ENCODE data around the gene KCNB1. TPM values are rescaled to one million over a fixed set of nuclear protein-coding genes. Genes with fewer than 3 reads are reported as not detected.

KCNB1 gene
- total RNA-seq, 1 donor from 2014 or later = 0.98 TPM

DNA sequence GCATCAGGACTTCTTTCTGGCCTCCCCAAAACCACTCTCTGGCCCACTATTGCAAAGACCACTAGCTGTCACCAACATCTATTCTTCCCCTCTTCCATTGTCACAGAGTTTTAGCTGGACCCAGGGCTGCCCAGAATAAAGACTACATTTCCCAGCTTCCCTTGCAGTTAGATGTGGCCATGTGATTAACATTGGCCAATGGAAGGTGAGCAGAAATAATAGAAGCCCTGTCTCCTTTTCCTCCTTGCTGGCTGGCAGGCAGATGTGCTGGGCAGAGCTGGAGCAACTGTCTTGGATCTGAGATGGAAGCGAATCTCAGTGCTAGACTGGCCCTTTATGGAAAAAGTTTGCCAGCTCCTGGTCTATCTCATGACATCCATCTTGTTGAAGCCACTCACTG lies 97.0 kb downstream of the KCNB1 start:
- H3K9me3 Mint-ChIP-seq (ENCODE audit: low read depth) = no peaks in the 10 kb centered on the region
- no peak for DNase-seq (ENCODE audit: low spot score, unreplicated experiment)
- no peaks in the 10 kb centered on the region for H3K4me1 Mint-ChIP-seq (ENCODE audit: low read depth)
- H3K4me3 Mint-ChIP-seq (ENCODE audit: low read depth) = no peak overlapping the region
- H3K36me3 Mint-ChIP-seq (ENCODE audit: insufficient read depth) = no peaks in the 10 kb centered on the region
- TF ChIP-seq, protein P1, sequence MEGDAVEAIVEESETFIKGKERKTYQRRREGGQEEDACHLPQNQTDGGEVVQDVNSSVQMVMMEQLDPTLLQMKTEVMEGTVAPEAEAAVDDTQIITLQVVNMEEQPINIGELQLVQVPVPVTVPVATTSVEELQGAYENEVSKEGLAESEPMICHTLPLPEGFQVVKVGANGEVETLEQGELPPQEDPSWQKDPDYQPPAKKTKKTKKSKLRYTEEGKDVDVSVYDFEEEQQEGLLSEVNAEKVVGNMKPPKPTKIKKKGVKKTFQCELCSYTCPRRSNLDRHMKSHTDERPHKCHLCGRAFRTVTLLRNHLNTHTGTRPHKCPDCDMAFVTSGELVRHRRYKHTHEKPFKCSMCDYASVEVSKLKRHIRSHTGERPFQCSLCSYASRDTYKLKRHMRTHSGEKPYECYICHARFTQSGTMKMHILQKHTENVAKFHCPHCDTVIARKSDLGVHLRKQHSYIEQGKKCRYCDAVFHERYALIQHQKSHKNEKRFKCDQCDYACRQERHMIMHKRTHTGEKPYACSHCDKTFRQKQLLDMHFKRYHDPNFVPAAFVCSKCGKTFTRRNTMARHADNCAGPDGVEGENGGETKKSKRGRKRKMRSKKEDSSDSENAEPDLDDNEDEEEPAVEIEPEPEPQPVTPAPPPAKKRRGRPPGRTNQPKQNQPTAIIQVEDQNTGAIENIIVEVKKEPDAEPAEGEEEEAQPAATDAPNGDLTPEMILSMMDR (IDR thresholded peaks at IDR 0.05; ENCODE audit: unreplicated experiment) = no peak
- no peak overlapping the region for H3K27ac Mint-ChIP-seq
- H3K27me3 Mint-ChIP-seq = peaks cover 19% of the 10 kb centered on the region

DNA sequence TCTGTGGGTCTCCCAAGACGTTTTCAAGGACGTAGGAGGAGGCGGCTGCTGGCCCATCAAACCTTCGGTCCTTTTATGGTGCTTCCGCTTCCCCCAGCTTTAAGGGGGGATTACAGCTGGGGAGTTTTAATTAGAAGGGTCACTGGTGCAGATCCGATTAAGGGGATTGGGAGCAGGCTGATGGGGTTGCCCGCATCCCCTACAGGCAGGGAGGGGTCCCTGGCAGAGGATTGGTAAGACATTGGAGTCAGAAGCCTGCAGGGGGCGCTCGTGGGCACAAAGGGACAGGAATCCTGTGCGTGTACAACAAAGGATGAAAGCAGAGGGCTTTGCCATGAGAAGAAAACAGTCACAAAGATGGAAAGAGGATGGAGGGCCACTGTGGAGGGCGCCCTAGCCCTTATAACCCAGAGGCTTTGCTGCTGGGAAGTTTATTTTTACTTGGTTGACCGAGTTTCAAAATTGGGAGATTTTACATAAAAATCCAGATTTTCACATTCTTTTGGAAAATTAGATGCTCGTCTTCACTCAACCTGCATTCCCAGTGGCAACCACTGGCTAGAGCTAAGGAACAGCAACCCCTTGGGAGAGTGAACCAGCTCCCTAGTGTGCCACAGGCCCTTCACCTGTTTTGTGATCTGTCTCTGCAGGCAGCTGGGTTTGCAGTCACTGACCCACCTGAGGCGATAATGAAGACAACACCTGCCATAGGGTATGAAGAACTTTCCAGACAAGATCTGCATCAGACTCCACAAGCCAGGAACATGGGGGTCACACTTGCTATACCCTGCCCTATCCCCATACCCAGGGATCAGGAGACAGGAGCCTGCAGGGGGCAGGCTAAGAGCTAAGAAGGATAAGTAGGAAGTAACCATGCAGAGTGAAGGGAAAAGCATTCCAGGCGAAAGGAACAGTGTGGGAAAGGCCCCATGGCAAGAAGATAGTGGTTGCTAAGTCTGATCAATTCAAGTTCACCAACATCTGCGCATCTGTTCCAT lies 97.7 kb downstream of the KCNB1 start:
- Mint-ChIP-seq H3K4me1 (ENCODE audit: low read depth) (no peaks in the 10 kb centered on the region), H3K36me3 (ENCODE audit: insufficient read depth) (no peaks in the 10 kb centered on the region), H3K4me3 (ENCODE audit: low read depth) (no peak overlapping the region), H3K9me3 (ENCODE audit: low read depth) (no peaks in the 10 kb centered on the region), H3K27me3 (peaks cover 18% of the 10 kb centered on the region), H3K27ac (no peak overlapping the region)
- TF ChIP-seq, protein P1 (IDR thresholded peaks at IDR 0.05; ENCODE audit: unreplicated experiment) = peak; percentile 87
- DNase-seq (ENCODE audit: low spot score, unreplicated experiment) = peak; percentile 69

DNA sequence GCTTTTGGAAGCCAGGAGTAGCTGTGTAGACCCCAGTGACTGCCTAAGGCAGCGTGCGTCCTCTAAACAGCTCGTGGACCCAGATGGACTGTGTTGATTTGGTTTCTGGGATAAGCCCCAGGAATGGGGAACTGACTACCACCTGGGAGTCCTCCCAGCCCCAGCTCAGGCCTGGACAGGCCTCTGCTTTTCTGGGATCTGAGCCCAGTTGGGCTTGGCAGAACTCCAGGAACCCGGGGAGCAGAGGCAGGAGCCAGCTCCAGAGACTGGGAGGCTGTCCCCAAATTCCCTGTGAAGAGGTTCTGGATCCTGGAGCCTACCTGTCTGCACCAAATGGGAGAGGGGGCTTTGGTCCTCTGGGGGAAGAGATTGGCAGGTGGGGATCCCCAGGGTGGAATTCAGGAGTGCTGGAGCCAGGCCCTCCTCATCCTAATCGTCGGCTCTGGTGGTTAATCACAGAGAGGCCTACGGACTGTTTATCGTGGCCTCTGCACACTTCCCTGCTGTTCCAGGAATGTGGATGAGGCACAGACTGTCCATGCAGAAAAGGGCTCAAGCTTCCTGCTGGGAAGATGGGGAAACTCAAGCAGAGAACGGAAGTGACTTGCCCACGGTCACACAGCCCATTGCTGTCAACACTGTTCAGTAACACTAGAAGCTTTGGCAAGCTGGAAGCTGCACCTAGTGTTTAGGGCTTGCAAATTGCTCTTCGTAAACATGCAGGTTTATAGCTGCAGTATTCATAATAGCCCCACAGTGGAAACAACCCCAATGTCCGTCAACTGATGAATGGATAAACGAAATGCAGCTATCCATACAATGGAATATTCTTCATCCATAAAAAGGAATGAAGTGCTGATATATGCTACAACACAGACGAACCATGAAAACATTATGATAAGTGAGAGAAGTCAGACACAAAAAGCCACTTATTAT lies 100.6 kb downstream of the KCNB1 start:
- TF ChIP-seq, protein P1 (IDR thresholded peaks at IDR 0.05; ENCODE audit: unreplicated experiment) = no peak
- H3K4me3 Mint-ChIP-seq (ENCODE audit: low read depth) = no peak overlapping the region
- DNase-seq (ENCODE audit: low spot score, unreplicated experiment) = no peak
- no peaks in the 10 kb centered on the region for H3K4me1 Mint-ChIP-seq (ENCODE audit: low read depth)
- peaks cover 13% of the 10 kb centered on the region for H3K27me3 Mint-ChIP-seq
- H3K27ac Mint-ChIP-seq = no peak overlapping the region
- no peaks in the 10 kb centered on the region for H3K36me3 Mint-ChIP-seq (ENCODE audit: insufficient read depth)
- H3K9me3 Mint-ChIP-seq (ENCODE audit: low read depth) = no peaks in the 10 kb centered on the region

DNA sequence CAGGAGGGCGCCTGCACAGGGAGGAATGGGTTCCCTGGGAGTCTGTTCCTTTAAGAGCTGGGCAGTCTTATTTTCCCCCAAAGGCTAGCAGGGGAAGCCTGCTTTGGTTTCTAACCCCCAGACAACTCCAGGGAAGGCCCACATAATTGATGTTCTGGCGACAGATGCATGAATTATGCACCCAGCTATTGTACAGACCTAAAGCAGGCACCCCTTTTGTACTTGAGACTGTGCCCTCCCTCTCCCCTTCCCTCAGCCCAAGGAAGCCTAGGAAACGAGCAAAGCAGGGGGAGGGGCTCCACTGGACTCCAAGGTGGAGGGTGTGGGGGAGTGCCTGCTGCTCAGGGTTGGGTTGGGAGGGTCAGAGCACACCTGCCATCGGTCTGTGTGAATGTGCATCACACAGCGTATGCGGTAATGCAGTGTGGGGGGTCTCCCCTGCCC lies 102.1 kb downstream of the KCNB1 start:
- TF ChIP-seq, protein P1 (IDR thresholded peaks at IDR 0.05; ENCODE audit: unreplicated experiment) = no peak
- Mint-ChIP-seq H3K4me3 (ENCODE audit: low read depth) (no peak overlapping the region), H3K36me3 (ENCODE audit: insufficient read depth) (no peaks in the 10 kb centered on the region), H3K4me1 (ENCODE audit: low read depth) (no peaks in the 10 kb centered on the region), H3K9me3 (ENCODE audit: low read depth) (no peaks in the 10 kb centered on the region), H3K27me3 (peaks cover 17% of the 10 kb centered on the region), H3K27ac (no peak overlapping the region)
- DNase-seq (ENCODE audit: low spot score, unreplicated experiment) = no peak

DNA sequence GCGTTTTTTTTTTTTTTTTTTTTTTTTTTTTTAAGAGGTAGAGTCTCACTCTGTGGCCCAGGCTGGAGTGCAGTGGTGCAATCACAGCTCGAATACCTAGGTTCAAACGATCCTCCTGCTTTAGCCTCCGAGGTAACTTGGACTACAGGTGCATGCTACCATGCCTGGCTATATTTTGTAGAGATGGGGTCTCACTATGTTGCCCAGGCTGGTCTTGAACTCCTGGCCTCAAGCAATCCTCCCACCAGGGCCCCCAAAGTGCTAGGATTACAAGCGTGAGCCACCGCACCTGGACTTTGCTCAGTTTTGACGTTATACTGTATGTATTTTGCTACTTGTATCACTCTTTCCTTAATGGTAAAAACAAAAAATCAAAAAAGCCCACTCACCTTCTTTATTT lies 103.1 kb downstream of the KCNB1 start:
- TF ChIP-seq, protein P1 (IDR thresholded peaks at IDR 0.05; ENCODE audit: unreplicated experiment) = no peak
- no peak for DNase-seq (ENCODE audit: low spot score, unreplicated experiment)
- Mint-ChIP-seq H3K4me1 (ENCODE audit: low read depth) (no peaks in the 10 kb centered on the region), H3K9me3 (ENCODE audit: low read depth) (no peaks in the 10 kb centered on the region), H3K4me3 (ENCODE audit: low read depth) (no peak overlapping the region), H3K36me3 (ENCODE audit: insufficient read depth) (no peaks in the 10 kb centered on the region), H3K27ac (no peak overlapping the region), H3K27me3 (peaks cover 18% of the 10 kb centered on the region)

Data from progenitor cell of endocrine pancreas (in vitro differentiated cells).